Measurements from ENCODE around the gene BARX2.

BARX2 gene

GRCh38 chr11:129374081-129374992 lies 1.3 kb upstream of the BARX2 start:
- peak; percentile 47 for DNase-seq (ENCODE audit: low read depth)
- H3K4me3 ChIP-seq (ENCODE audit: low read length), result peak overlapping the region; percentile 98
- TF ChIP-seq CTCF (IDR thresholded peaks at IDR 0.05; ENCODE audit: insufficient read depth, low read depth, low read length, missing control alignments), result peak; percentile 11

DNA sequence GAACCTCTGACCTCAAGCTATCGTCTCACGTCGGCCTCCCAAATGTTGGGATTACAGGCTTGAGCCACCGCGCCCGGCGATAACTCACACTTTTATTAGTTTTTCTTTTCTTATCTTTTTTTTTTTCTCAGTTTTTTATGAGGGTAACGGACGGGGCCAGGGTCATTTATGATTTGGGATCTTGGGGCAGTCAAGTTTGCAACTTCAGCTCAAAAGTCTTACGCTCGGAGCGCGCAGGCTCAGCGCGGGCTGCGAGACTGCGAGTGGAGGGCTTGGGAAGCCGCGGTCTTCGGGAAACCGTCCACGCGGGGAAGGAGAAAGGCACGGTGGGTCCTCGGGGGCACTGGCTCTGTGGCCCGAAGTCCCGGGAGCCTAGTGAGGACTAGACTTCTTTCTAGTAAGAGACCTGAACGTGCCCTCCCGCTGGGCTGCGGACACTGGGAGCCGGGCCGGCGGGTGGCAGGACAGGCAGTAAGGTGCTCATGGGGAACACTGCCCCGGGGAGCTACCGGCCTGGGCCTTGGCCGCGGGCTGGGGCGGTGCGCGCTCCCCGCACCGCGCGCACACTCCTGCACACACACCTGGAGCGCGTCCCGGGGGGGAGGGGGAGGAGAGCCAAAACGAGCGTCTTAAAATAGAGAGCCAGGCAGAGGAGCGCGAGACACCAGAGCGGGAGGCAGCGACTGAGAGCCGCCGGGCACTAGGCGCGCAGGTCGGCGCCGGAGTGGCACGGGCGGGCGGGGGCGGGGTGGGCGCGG lies 476 bp upstream of the BARX2 start:
- DNase-seq (ENCODE audit: low read depth), result peak; percentile 75
- H3K4me3 ChIP-seq (ENCODE audit: low read length), result peak overlapping the region; percentile 98
- TF ChIP-seq CTCF (IDR thresholded peaks at IDR 0.05; ENCODE audit: insufficient read depth, low read depth, low read length, missing control alignments), result no peak

- peak overlapping the region; percentile 98 for H3K4me3 ChIP-seq (ENCODE audit: low read length)
Measured at GRCh38 chr11:129376658-129377341, 1.2 kb downstream of the BARX2 start.

DNA sequence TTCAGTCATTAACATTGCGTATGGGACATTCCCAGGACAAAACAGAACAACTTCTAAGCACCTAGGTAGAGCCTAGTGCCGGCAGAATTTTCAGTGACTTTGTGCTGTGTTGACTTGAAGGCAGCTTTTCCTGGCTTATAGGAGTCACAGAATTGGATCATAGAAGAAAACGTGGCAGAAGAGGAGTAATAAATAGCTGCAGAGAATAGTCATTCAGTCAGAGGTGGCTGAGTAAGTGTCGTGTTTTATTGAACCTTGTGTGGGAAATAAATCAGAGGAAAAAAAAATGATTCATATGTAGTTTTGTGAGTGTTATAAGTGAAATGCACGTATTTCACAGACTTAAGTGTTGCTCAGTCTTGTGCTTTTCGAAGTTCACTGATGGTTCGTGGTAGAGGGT lies 2.1 kb downstream of the BARX2 start:
- peak; percentile 61 for DNase-seq (ENCODE audit: low read depth)
- TF ChIP-seq CTCF (IDR thresholded peaks at IDR 0.05; ENCODE audit: insufficient read depth, low read depth, low read length, missing control alignments), result no peak
- peak overlapping the region; percentile 98 for H3K4me3 ChIP-seq (ENCODE audit: low read length)

More at GRCh38 chr11:129376658-129377341, 1.2 kb downstream of the BARX2 start:
- DNase-seq (ENCODE audit: low read depth), result no peak
- TF ChIP-seq CTCF (IDR thresholded peaks at IDR 0.05; ENCODE audit: insufficient read depth, low read depth, low read length, missing control alignments), result no peak

DNA sequence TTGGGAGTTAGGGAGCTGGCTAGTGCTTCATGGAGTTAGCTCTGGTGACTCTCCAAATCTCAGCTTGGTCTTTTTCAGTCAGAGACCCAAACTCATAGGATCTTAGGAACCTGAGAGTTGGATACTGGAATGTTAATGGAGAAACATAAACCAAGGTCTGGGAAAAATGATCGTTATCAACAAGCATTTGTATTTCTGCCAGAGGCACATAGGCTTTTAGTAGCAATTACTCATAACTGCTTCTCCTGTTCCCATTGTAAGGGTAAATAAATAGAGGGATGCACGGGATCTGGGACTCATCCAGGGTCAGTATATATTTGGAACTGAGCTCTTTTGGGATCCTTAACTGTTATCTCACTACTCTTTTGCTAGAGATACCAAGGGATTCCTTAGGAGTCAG lies 4.8 kb downstream of the BARX2 start:
- TF ChIP-seq CTCF (IDR thresholded peaks at IDR 0.05; ENCODE audit: insufficient read depth, low read depth, low read length, missing control alignments), result no peak
- no peak overlapping the region for H3K4me3 ChIP-seq (ENCODE audit: low read length)
- DNase-seq (ENCODE audit: low read depth), result no peak

GRCh38 chr11:129382583-129382982 lies 6.9 kb downstream of the BARX2 start:
- no peak overlapping the region for H3K4me3 ChIP-seq (ENCODE audit: low read length)

More at GRCh38 chr11:129382583-129382982, 6.9 kb downstream of the BARX2 start:
- DNase-seq (ENCODE audit: low read depth), result no peak
- TF ChIP-seq CTCF (IDR thresholded peaks at IDR 0.05; ENCODE audit: insufficient read depth, low read depth, low read length, missing control alignments), result no peak
